Left ventricle myocardium superior (tissue), 1 donor: Measurements from ENCODE around the gene RUVBL2. TPM values are rescaled to one million over a fixed set of nuclear protein-coding genes. Genes with fewer than 3 reads are reported as not detected.

Experiments
- ATAC-seq: fragments of 200-7000 bp; cut with Tn5 transposase; one replicate; pipeline ENCODE4 v1.9.1; 2020; ENCODE audit warnings: mild to moderate bottlenecking, moderate library complexity
- DNase-seq: peaks from one replicate; pipeline ENCODE4 v3.0.0-alpha.2; 2020
- intact Hi-C: fragments of 100-400 bp; cut with micrococcal nuclease; formaldehyde crosslinking; loops from one replicate; pipeline ENCODE4 v1.11.0; 2022
- long read RNA-seq: library from polyadenylated mRNA; unstranded; transcript quantifications from one replicate; pipeline ENCODE4 v2.0.0, GENCODE V29; 2021
- total RNA-seq: library from RNA; stranded (reverse); fragmentation: NEBNext Ultra II Directional; extraction: Animal tissue kit (Norgen Biotek cat#: 25700); gene quantifications from one replicate; pipeline ENCODE4 v1.2.1, GENCODE V29; 2021
- donor health status: DM: no; HTN: yes; CAD: no; lungs with severe emphysema.

RUVBL2 gene
- 44.4 TPM for total RNA-seq
- long read RNA-seq, transcript RUVBL2-206 (15 exons, 2,009 nt), result major isoform, 43 of 76 reads
- long read RNA-seq, partial matches to known transcripts, result 24 of 76 reads
- long read RNA-seq, other reads (novel, unspliced or antisense), result 9 of 76 reads

GRCh38 chr19:48993175-48994034 is at the start of gene RUVBL2, which contains the start of gene GYS1:
Gene RUVBL2 (plus strand): TSS chr19:48993887. CDS start chr19:48993912, 25 bp downstream.
Gene GYS1 (minus strand): TSS chr19:48993309. CDS start chr19:48993112, 197 bp downstream.
- ATAC-seq (peak; percentile 90), DNase-seq (peak; percentile 100)
- intact Hi-C loops, result no loop called here

- intact Hi-C loops, result no loop called here
- ATAC-seq (no peak), DNase-seq (no peak)
Observed at GRCh38 chr19:48945415-48945814, 48.3 kb upstream of the RUVBL2 start.

DNA sequence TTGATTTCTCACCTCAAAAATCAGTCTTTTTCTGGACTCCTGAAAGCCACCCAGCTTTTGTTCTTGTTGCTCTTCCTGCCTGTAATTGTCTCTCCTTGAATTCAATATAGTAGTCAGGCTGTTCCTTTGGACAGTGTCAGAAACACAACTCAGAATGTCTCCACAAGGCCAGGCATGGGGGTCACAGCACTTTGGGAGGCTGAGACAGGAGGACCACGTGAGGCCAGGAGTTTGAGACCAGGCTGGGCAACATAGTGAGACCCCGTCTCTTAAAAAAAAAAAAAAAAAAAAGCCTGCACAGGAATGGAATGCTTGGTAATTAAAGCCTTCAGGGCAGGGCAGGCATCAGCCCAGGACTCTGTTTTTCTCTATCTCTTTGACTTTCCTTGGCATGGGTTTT is 47.9 kb upstream of the RUVBL2 start:
- intact Hi-C loops, result no loop called here
- ATAC-seq (no peak), DNase-seq (no peak)

GRCh38 chr19:48946463-48947257 is 47.0 kb upstream of the RUVBL2 start:
- ATAC-seq (peak; percentile 18), DNase-seq (no peak)
- intact Hi-C loops, result no loop called here

DNA sequence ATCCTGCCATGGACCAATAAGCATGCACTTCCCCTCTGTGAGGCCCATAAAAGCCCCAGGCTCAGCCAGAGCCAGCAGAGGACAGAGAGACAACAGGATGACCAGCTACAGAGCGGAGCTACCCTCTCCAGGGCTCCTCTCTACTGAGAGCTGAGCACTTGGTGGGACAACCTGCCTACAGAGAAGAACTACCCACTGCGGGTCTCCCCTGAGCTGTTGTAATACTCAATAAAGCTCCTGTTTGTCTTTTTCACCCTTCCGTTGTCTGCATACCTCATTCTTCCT is 46.5 kb upstream of the RUVBL2 start:
- intact Hi-C loops, result no loop called here
- ATAC-seq, result no peak
- DNase-seq, result no peak

GRCh38 chr19:48950159-48950558 is 43.5 kb upstream of the RUVBL2 start:
- DNase-seq, result no peak
- intact Hi-C loops, result no loop called here

DNA sequence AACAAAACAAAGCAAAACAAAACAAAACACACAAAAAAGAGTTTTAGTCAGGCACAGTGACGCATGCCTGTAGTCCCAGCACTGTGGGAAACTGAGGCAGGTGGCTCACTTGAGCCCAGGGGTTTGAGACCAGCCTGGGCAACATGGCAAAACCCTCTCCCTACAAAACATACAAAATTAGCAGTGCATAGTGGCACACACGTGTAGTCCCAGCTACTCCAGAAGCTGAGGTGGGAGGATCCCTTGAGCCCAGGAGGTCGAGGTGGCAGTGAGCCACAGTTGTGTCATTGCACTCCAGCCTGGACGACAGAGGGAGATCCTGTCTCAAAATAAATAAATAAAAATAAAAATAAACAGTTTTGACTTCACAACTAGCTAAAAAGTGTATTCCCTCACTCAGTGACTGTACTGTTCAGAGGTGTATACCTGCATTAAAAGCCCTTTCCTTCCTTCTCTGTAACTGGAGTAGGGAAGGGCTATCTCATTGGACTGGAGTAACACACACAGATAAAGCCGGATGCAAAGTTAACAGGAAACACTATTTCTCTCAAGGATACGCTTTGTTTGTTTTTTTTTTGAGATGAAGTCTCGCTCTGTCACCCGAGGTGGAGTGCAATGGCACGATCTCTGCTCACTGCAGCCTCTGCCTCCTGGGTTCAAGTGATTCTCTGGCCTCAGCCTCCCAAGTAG is 42.7 kb upstream of the RUVBL2 start:
- no peak for ATAC-seq
- DNase-seq, result no peak
- intact Hi-C loops, result no loop called here

More at GRCh38 chr19:48950159-48950558, 43.5 kb upstream of the RUVBL2 start:
- no peak for ATAC-seq

- intact Hi-C loops, result no loop called here
- DNase-seq (no peak), ATAC-seq (no peak)
Observed at GRCh38 chr19:48953141-48953540, 40.5 kb upstream of the RUVBL2 start.

DNA sequence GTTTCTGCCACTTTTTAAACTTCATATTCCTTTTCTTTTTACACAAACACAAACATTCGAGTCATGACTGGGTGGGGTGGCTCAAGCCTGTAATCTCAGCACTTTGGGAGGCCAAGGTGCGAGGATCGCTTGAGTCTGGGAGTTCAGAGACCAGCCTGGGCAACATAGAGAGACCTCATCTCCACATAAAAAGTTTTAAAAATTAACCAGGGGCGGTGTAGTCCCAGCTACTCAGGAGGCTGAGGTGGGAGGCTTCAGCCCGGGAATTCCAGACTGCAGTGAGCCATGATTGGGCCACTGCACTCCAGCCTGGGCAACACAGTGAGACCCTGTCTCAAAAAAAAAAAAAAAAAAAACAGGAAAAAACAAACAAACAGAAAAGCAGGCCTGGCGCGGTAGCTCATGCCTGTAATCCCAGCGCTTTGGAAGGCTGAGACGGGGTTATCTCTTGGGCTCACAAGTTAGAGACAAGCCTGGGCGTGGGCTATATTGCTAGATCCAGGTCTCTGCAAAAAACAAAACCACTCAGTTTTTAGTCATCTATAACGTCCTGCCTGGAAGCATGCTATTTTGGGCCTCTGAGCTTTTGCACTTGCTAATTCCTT is 39.6 kb upstream of the RUVBL2 start:
- intact Hi-C loops, result no loop called here
- DNase-seq (no peak), ATAC-seq (peak; percentile 1)

DNA sequence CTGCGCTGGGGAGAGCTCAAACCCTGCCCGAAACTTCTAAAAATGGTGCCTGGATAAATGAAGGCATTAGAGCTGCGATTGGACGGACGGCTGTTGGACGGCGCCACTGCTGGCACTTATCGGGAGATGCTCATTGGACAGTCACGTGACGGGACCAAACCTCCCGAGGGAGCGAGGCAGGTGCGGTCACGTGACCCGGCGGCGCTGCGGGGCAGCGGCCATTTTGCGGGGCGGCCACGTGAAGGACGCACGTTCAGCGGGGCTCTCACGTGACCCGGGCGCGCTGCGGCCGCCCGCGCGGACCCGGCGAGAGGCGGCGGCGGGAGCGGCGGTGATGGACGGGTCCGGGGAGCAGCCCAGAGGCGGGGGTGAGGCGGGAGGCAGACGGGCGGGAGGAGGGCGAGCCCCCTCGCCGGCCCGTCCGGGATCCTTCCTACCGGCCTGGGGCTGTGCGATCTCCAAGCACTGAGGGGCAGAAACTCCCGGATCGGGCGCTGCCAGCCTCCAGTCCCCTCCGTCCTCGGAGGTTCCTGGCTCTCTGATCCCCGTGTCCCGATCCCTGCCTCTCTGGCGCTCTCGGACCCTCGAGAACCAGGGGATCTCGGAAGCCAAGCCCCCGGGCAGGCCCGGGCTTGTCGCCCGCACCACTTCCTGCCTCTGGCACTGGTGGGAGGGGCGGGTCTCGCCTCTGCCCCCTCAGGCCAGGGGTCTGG is 38.9 kb upstream of the RUVBL2 start, which contains the start of gene BAX:
TSS of gene BAX (plus strand) at position 281 of the 713 bp plus-strand sequence. CDS start at position 335, 54 bp downstream.
- DNase-seq (peak; percentile 99), ATAC-seq (peak; percentile 95)
- intact Hi-C loops, result no loop called here

- DNase-seq (no peak), ATAC-seq (no peak)
Observed at GRCh38 chr19:48955308-48955958, 38.3 kb upstream of the RUVBL2 start.

GRCh38 chr19:48958006-48958405 is 35.7 kb upstream of the RUVBL2 start:
- DNase-seq (no peak), ATAC-seq (no peak)
- intact Hi-C loops, result no loop called here

More at GRCh38 chr19:48955308-48955958, 38.3 kb upstream of the RUVBL2 start:
- intact Hi-C loops, result no loop called here

- intact Hi-C loops, result no loop called here
- DNase-seq, result no peak
- ATAC-seq, result no peak
Observed at GRCh38 chr19:48959341-48960239, 34.1 kb upstream of the RUVBL2 start.

DNA sequence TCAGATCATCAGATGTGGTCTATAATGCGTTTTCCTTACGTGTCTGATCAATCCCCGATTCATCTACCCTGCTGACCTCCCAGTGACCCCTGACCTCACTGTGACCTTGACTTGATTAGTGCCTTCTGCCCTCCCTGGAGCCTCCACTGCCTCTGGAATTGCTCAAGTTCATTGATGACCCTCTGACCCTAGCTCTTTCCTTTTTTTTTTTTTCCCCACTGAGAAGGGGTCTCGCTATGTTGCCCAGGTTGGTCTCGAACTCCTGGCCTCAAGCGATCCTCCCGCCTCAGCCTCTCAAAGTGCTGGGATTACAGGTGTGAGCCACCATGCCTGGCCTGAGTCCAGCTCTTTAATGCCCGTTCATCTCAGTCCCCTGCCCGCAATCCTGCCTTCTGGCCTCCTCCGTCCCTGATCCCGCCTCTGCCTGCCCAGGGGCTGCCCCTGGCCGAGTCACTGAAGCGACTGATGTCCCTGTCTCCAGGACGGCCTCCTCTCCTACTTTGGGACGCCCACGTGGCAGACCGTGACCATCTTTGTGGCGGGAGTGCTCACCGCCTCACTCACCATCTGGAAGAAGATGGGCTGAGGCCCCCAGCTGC is 32.5 kb upstream of the RUVBL2 start:
- no peak for ATAC-seq
- DNase-seq, result no peak
- intact Hi-C loops, result no loop called here

DNA sequence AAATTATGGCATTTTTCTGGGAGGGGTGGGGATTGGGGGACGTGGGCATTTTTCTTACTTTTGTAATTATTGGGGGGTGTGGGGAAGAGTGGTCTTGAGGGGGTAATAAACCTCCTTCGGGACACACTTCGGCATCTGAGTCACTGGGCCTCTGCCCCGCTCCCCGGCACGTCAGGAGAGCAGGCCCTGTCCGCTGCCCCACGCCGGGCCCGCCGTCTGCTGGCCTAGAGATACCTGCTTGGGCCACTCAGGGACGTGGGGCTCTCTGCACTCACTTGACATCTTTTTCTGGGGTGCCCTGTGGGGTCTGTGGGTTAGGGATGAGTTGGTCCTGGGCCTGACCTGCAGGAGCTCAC is 32.0 kb upstream of the RUVBL2 start:
- intact Hi-C loops, result no loop called here
- ATAC-seq, result no peak
- DNase-seq, result no peak

- intact Hi-C loops, result no loop called here
- DNase-seq (peak; percentile 63), ATAC-seq (no peak)
Observed at GRCh38 chr19:48962029-48962848, 31.4 kb upstream of the RUVBL2 start.
